ENCODE data around the gene CRNKL1. TPM values are rescaled to one million over a fixed set of nuclear protein-coding genes. Genes with fewer than 3 reads are reported as not detected.

CRNKL1 gene
- total and polyA plus RNA-seq, 2 of the 4 experiments (the other 2 are of a cell fraction) = 7.4 to 20.1 TPM

DNA sequence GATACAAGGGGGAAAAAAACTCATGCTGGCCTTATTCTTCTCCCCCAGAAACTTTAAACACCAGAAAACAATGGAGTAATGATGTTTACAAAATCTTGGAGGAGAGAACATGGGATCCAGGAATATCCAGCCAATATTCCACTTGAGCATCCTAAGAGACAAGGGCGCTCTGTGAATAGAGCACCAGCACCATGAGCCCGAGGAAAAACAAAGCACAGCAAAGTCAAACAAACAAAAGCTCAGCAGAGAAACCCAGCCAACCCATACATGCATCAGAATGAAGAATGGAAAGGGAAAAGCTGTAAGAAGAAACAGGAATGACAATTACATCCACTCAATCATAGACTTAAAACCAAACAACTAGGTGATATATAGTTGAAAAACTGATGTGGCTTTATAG is 39.7 kb downstream of the CRNKL1 start:
- H3K9ac ChIP-seq (ENCODE audit: low read depth, low read length) = no peak overlapping the region
- no peak overlapping the region for H4K91ac ChIP-seq (ENCODE audit: insufficient read depth, low read depth, low read length)
- no peak overlapping the region for H2AFZ ChIP-seq (replicated peaks; ENCODE audit: low read length, poor library complexity)
- CTCF ChIA-PET = no interaction called here
- WGBS, 2 experiments (ENCODE audit: extremely low coverage in 2 of 2, insufficient read length in 1 of 2) = no CpG with 5 or more reads among the region's 2 CpGs
- no peaks in the 10 kb centered on the region; the same call in 1 of the 2 replicates for H4K20me1 ChIP-seq (ENCODE audit: insufficient read depth, low read length)
- no peak overlapping the region for H2AK9ac ChIP-seq (replicated peaks; ENCODE audit: low read depth, low read length, poor library complexity)
- intact Hi-C loops (cut with micrococcal nuclease) = loop anchor here (5.0 kb wide), 1 partner anchor 320 kb away; no protein-coding TSS in a partner anchor
- H2BK5ac ChIP-seq (ENCODE audit: low read depth, low read length, poor library complexity, severe bottlenecking) = no peak overlapping the region
- H3K4me2 ChIP-seq (ENCODE audit: low read depth, low read length) = no peak overlapping the region
- in situ Hi-C loops (cut with MboI; ENCODE audit: low sequenced_read_pairs) = no loop called here
- dilution Hi-C loops (cut with HindIII; ENCODE audit: low sequenced_read_pairs, unreplicated experiment) = no loop called here
- ATAC-seq (ENCODE audit: low read depth) = no peak
- POLR2A ChIA-PET (ENCODE audit: unreplicated experiment) = no interaction called here
- H2AK5ac ChIP-seq (ENCODE audit: low read depth, low read length) = no peak overlapping the region
- no peak overlapping the region for H4K5ac ChIP-seq (ENCODE audit: low read depth, low read length)
- H2BK15ac ChIP-seq (ENCODE audit: low read depth, low read length) = no peak overlapping the region
- peaks cover 0 to 3% of the 10 kb centered on the region in 2 experiments; a peak in 2 of 4 replicates for H3K79me1 ChIP-seq (ENCODE audit: low read depth in 1 of 2, low read length in 2 of 2)
- H3K4me1 ChIP-seq (ENCODE audit: control insufficient read depth, insufficient read depth, low read length) = peaks cover 8% of the 10 kb centered on the region
- no peak overlapping the region for H4K8ac ChIP-seq (ENCODE audit: low read depth in 2 of 2, low read length in 2 of 2)
- BruUV-seq (replicated peaks) = no TSS peak
- H3K18ac ChIP-seq (ENCODE audit: low read depth, low read length) = no peak overlapping the region
- no peak overlapping the region for H2BK20ac ChIP-seq (ENCODE audit: low read depth, low read length)
- no peak for TF ChIP-seq MAZ (IDR thresholded peaks at IDR 0.05; ENCODE audit: borderline replicate concordance, low read depth, low read length)
- TF ChIP-seq, protein P1, sequence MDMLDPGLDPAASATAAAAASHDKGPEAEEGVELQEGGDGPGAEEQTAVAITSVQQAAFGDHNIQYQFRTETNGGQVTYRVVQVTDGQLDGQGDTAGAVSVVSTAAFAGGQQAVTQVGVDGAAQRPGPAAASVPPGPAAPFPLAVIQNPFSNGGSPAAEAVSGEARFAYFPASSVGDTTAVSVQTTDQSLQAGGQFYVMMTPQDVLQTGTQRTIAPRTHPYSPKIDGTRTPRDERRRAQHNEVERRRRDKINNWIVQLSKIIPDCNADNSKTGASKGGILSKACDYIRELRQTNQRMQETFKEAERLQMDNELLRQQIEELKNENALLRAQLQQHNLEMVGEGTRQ (IDR thresholded peaks at IDR 0.05; ENCODE audit: low read depth, low read length) = no peak
- TF ChIP-seq, protein P2, sequence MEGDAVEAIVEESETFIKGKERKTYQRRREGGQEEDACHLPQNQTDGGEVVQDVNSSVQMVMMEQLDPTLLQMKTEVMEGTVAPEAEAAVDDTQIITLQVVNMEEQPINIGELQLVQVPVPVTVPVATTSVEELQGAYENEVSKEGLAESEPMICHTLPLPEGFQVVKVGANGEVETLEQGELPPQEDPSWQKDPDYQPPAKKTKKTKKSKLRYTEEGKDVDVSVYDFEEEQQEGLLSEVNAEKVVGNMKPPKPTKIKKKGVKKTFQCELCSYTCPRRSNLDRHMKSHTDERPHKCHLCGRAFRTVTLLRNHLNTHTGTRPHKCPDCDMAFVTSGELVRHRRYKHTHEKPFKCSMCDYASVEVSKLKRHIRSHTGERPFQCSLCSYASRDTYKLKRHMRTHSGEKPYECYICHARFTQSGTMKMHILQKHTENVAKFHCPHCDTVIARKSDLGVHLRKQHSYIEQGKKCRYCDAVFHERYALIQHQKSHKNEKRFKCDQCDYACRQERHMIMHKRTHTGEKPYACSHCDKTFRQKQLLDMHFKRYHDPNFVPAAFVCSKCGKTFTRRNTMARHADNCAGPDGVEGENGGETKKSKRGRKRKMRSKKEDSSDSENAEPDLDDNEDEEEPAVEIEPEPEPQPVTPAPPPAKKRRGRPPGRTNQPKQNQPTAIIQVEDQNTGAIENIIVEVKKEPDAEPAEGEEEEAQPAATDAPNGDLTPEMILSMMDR (conservative IDR thresholded peaks at IDR 0.05; ENCODE audit: low read depth, low read length) = no peak
- TF ChIP-seq CEBPB (IDR thresholded peaks at IDR 0.05; ENCODE audit: low read depth, low read length) = no peak
- no peak for TF ChIP-seq FOS (IDR thresholded peaks at IDR 0.05; ENCODE audit: low read depth, low read length)
- TF ChIP-seq RCOR1 (IDR thresholded peaks at IDR 0.05; ENCODE audit: insufficient replicate concordance, low read length) = no peak
- no peaks in the 10 kb centered on the region for H3K36me3 ChIP-seq (ENCODE audit: control insufficient read depth, insufficient read depth, low read length)
- no peak overlapping the region for H2BK120ac ChIP-seq (ENCODE audit: low read depth, low read length)
- no peak overlapping the region for H3K56ac ChIP-seq (ENCODE audit: extremely low read depth, insufficient read depth, low read length)
- DNase-seq = no peak
- H3K27me3 ChIP-seq (ENCODE audit: control insufficient read depth, insufficient read depth, low read length) = no peaks in the 10 kb centered on the region
- no peaks in the 10 kb centered on the region for H3K9me3 ChIP-seq (ENCODE audit: control insufficient read depth, insufficient read depth, low read length)
- no peak overlapping the region for H3K14ac ChIP-seq (replicated peaks; ENCODE audit: low read depth, low read length)
- no peak overlapping the region for H3K4ac ChIP-seq (ENCODE audit: low read depth, low read length)
- peaks cover 3% of the 10 kb centered on the region for H3K9me1 ChIP-seq (ENCODE audit: insufficient read depth, low read length)
- no peak overlapping the region for H3K4me3 ChIP-seq (ENCODE audit: insufficient read depth, low read depth, low read length)
- no peak overlapping the region for H3K27ac ChIP-seq (ENCODE audit: insufficient read depth, low read length)
- no peak overlapping the region for H3K23ac ChIP-seq (ENCODE audit: low read depth, low read length)
